HEK293T (cell line): ENCODE measurements around the gene PRDM8.

Experiments used
- CTBP1 ChIP-seq: fragments of 450-650 bp; IDR thresholded peaks from 2 replicates; pipeline ENCODE4 v1.6.1; 2016; ENCODE audit warnings: borderline replicate concordance
- ELF4 ChIP-seq: fragments of 450-650 bp; IDR thresholded peaks from 2 replicates; pipeline ENCODE4 v1.6.1; 2017; ENCODE audit warnings: antibody characterized with exemption
- FOXA1 ChIP-seq: fragments of 450-650 bp; IDR thresholded peaks from 2 replicates; pipeline ENCODE4 v1.6.1; 2016; ENCODE audit warnings: mild to moderate bottlenecking
- FOXK2 ChIP-seq: fragments of 450-650 bp; IDR thresholded peaks from 2 replicates; pipeline ENCODE4 v1.6.1; 2016; ENCODE audit warnings: mild to moderate bottlenecking
- FOXM1 ChIP-seq: fragments of 450-650 bp; IDR thresholded peaks from 2 replicates; pipeline ENCODE4 v1.6.1; 2017; ENCODE audit warnings: mild to moderate bottlenecking, borderline replicate concordance
- HDGF ChIP-seq: fragments of 450-650 bp; IDR thresholded peaks from 2 replicates; pipeline ENCODE4 v1.6.1; 2017; ENCODE audit warnings: antibody characterized with exemption, borderline replicate concordance
- L3MBTL2 ChIP-seq: fragments of 450-650 bp; conservative IDR thresholded peaks from 2 replicates; pipeline ENCODE4 v1.6.1; 2016; ENCODE audit warnings: mild to moderate bottlenecking
- LEF1 ChIP-seq: fragments of 450-650 bp; IDR thresholded peaks from 2 replicates; pipeline ENCODE4 v1.6.1; 2017; ENCODE audit warnings: mild to moderate bottlenecking, borderline replicate concordance
- NFRKB ChIP-seq: fragments of 450-650 bp; IDR thresholded peaks from 2 replicates; pipeline ENCODE4 v1.6.1; 2016; ENCODE audit warnings: mild to moderate bottlenecking, moderate library complexity
- SP1 ChIP-seq: fragments of 450-650 bp; IDR thresholded peaks from 2 replicates; pipeline ENCODE4 v1.6.1; 2017
- SUZ12 ChIP-seq: fragments of 450-650 bp; IDR thresholded peaks from 2 replicates; pipeline ENCODE4 v1.6.1; 2016; ENCODE audit warnings: mild to moderate bottlenecking
- TARDBP ChIP-seq: fragments of 450-650 bp; IDR thresholded peaks from 2 replicates; pipeline ENCODE4 v1.6.1; 2016
- ZNF384 ChIP-seq: fragments of 450-650 bp; IDR thresholded peaks from 2 replicates; pipeline ENCODE4 v1.6.1; 2016
- TF ChIP-seq, protein P1 (sequence below): fragments of 450-650 bp; IDR thresholded peaks from 2 replicates; pipeline ENCODE4 v1.6.1; 2016

DNA sequence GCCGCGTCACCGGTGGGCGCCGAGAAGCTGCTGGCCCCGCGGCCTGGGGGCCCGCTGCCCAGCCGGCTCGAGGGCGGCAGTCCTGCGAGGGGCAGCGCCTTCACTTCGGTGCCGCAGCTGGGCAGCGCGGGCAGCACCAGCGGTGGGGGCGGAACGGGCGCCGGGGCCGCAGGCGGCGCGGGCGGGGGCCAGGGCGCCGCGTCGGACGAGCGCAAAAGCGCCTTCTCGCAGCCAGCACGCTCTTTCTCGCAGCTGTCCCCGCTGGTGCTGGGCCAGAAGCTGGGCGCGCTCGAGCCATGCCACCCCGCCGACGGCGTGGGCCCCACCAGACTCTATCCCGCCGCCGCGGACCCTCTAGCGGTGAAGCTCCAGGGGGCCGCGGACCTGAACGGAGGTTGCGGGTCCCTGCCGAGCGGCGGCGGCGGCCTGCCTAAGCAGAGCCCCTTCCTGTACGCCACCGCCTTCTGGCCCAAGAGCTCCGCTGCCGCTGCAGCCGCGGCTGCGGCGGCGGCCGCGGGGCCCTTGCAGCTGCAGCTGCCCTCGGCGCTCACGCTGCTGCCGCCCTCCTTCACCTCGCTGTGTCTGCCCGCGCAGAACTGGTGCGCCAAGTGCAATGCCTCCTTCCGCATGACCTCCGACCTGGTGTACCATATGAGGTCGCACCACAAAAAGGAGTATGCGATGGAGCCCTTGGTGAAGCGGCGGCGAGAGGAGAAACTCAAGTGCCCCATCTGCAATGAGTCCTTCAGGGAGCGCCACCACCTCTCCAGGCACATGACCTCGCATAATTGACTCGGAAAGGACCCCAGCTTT is 5.6 kb downstream of the PRDM8 start:
- TF ChIP-seq LEF1 = no peak
- TF ChIP-seq SP1 = no peak
- TF ChIP-seq SUZ12 = no peak
- TF ChIP-seq ZNF384 = no peak
- TF ChIP-seq, protein P1, sequence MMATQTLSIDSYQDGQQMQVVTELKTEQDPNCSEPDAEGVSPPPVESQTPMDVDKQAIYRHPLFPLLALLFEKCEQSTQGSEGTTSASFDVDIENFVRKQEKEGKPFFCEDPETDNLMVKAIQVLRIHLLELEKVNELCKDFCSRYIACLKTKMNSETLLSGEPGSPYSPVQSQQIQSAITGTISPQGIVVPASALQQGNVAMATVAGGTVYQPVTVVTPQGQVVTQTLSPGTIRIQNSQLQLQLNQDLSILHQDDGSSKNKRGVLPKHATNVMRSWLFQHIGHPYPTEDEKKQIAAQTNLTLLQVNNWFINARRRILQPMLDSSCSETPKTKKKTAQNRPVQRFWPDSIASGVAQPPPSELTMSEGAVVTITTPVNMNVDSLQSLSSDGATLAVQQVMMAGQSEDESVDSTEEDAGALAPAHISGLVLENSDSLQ = no peak
- TF ChIP-seq TARDBP = no peak
- no peak for TF ChIP-seq FOXK2
- TF ChIP-seq NFRKB = no peak
- TF ChIP-seq L3MBTL2 = no peak
- TF ChIP-seq CTBP1 = no peak
- TF ChIP-seq HDGF = no peak
- TF ChIP-seq ELF4 = no peak
- TF ChIP-seq FOXA1 = no peak
- no peak for TF ChIP-seq FOXM1
